GM12873 (cell line): ENCODE measurements around the gene LTBP2.

ENCODE experiments used
- CTCF ChIP-seq: IDR thresholded peaks from 2 replicates; pipeline ENCODE4 v1.5.1; 2012; ENCODE audit warnings: low read depth, mild to moderate bottlenecking, moderate library complexity, low read length, control low read depth; ENCODE audit not compliant: insufficient read depth; ENCODE audit errors: missing control alignments

Gene LTBP2

GRCh38 chr14:74490486-74490885, 121.6 kb downstream of the LTBP2 start:
- no peak for TF ChIP-seq CTCF

DNA sequence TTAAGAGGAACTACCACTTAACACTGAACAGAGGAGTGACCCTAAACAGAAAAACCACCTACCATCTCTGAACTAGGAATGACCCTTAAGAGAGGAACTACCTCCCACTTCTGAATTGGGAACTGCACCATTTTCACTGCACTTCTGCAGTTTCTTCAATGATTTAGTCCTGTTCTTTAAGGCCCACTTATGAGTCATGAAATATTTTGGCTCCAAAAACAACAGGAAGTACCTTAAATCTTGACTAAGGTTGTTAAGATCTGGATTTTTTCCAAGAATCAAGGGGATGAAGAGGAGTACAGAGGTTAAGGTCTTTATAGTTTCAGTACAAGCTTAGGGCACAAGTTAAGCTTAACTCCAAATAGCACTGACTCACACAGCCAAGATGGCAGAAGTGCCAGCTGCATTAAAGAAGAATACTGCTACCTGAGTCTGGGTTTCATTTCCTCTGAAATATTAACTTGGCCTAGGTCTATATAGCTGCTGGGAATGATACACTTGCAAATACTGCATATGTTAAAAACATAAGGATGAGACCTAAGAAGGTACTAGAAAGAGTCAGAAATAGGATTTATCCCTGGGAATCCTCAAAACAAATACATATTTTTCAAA, 123.1 kb downstream of the LTBP2 start:
- TF ChIP-seq CTCF: no peak

GRCh38 chr14:74486164-74486563, 125.9 kb downstream of the LTBP2 start:
- no peak for TF ChIP-seq CTCF

DNA sequence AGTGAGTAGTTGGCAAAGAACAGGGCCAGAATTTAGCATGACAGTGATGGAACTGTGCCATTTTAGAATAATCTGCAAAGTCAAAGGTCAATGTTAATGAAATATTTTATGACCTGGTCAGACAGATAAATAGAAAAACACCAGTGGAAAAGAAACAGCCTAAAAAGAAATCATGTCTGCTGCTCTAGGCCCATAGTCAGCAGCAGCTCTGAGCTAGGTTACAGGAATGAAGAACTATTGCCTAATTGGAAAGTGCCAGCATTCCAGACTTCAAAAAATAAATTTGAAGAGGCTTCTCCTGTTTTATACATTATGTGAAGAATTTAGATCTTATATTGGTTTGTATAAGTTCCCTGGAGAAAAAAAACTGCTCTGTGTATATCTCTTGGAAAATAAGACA, 128.7 kb downstream of the LTBP2 start:
- no peak for TF ChIP-seq CTCF

- TF ChIP-seq CTCF: no peak
Measured at GRCh38 chr14:74482571-74482970, 129.5 kb downstream of the LTBP2 start.

DNA sequence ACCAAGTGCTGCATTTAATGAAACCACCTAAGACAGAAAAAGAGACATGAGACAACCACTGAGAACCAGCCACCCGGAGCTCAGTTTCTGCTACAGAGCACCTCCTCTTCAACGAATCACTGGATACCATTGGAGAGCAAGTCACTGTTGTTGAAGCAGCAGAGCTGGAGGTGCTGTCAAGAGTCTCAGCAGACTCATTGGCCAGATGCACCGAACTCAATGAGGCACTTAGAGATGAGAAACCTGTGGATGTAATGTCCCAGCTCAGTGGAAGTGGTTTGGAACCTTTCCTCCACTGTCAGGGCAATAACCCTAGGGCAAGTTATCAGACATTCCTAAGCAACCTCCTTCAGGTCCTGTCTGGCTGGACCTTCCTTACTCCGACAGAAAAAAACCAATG, 132.0 kb downstream of the LTBP2 start:
- TF ChIP-seq CTCF: no peak

DNA sequence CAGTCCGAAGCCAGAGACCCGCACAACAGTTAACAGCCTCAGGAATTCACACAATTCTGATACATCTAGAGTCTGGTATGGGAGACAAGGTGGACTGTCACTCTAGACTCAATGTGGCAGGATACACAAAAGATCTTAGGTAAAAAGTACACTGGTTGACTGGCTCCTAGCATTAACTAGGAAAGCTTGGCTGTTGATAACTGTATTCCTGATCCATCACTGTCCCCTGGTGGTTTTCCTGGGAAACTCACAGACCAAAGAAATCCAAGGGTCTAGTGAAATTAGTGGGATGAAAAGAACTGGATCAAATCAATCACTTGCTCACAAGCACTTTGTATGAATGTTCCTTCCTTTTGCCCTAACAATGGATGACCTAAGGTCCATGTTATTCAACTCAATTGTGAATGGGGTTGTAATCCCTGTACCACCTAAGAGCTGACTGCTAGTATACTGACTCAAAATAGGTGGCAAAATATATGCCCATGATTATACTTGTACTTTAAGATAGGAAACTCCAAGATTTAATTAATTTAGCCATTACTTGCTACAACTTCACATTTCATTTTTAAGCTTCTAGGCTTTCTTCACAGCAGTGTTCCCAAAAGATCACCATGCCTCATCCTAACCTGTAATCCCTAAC, 132.9 kb downstream of the LTBP2 start:
- TF ChIP-seq CTCF: peak; percentile 52
